ENCODE measurements around the gene SLC26A4. TPM values are rescaled to one million over a fixed set of nuclear protein-coding genes. Genes with fewer than 3 reads are reported as not detected.
A peak's percentile ranks its signal among the peaks of the same experiment; 100 is the strongest.

Gene SLC26A4
- polyA plus RNA-seq, 1 donor, result 3.7 TPM

- no peak for DNase-seq
Measured at GRCh38 chr7:107697321-107698049, 36.9 kb downstream of the SLC26A4 start.

- DNase-seq, result no peak
Measured at GRCh38 chr7:107700570-107700969, 39.9 kb downstream of the SLC26A4 start.

DNA sequence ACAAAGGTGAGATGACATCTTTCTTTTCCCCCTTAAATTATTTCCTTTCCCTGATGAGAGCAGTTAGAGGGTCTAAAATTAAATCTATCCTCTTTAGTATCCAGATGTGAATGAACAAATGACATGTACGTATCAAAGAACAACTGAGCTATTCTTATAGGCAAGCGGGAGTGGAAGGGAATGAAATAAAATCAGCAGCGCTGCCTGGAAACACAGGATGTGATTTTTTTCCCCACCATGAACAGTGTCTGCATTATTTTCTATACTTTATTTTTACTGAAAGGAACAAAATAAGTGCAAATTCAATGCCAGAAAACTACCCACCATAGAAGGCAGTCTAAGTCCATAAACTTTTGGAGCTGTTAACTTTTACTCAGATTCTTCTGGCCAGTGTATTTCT, 40.6 kb downstream of the SLC26A4 start:
- DNase-seq, result no peak

- DNase-seq, result no peak
Measured at GRCh38 chr7:107703219-107703618, 42.6 kb downstream of the SLC26A4 start.

DNA sequence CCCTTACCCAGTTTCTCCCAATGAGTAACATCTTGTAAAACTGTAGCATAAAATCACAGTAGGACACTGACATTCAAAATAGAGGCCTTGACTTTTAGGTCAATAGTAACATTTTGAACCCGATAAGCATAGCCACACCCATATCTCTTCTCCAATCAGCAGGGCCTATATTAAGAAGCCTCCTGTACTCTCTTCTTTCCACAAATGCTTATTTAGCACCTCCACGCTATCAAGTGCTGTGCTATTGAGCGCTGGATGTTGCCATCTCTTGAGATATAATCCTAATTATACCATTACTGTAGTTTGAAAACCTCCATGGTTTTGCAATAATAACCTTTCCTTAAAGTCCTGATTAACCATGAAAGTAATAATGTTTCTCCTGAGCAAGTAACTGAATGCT, 43.2 kb downstream of the SLC26A4 start:
- DNase-seq, result no peak

GRCh38 chr7:107708956-107709355, 48.3 kb downstream of the SLC26A4 start:
- DNase-seq, result no peak

- DNase-seq, result no peak
Measured at GRCh38 chr7:107711301-107711700, 50.7 kb downstream of the SLC26A4 start.

- no peak for DNase-seq
Measured at GRCh38 chr7:107712025-107712424, 51.4 kb downstream of the SLC26A4 start.

- DNase-seq, result no peak
Measured at GRCh38 chr7:107712896-107713295, 52.3 kb downstream of the SLC26A4 start.

- no peak for DNase-seq
Measured at GRCh38 chr7:107715531-107715930, 54.9 kb downstream of the SLC26A4 start.

- no peak for DNase-seq
Measured at GRCh38 chr7:107718456-107719193, 58.0 kb downstream of the SLC26A4 start.

- no peak for DNase-seq
Measured at GRCh38 chr7:107721286-107721685, 60.7 kb downstream of the SLC26A4 start.

DNA sequence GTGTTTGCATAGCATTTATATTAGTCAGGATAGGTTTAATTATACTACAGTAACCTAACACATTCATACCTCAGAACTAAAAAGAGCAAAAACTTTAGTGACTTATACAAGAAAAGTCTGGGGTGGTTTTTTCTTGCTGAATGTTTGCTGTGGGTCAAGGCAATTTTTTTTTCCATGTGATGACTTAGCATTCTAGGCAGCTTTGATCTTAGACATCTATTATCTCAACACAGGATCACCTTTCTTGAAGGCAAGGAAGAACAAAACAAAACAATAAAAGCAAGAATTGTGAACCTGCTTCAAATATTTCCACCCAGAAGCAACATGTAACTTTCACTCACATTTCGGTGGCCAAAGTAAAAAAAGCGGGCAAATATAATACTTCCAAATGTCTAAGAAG, 62.6 kb downstream of the SLC26A4 start:
- no peak for DNase-seq

GRCh38 chr7:107725138-107725740, 64.6 kb downstream of the SLC26A4 start:
- peak; percentile 60 for DNase-seq

- DNase-seq, result no peak
Measured at GRCh38 chr7:107726356-107727130, 65.9 kb downstream of the SLC26A4 start.

GRCh38 chr7:107728276-107728675, 67.6 kb downstream of the SLC26A4 start:
- no peak for DNase-seq

DNA sequence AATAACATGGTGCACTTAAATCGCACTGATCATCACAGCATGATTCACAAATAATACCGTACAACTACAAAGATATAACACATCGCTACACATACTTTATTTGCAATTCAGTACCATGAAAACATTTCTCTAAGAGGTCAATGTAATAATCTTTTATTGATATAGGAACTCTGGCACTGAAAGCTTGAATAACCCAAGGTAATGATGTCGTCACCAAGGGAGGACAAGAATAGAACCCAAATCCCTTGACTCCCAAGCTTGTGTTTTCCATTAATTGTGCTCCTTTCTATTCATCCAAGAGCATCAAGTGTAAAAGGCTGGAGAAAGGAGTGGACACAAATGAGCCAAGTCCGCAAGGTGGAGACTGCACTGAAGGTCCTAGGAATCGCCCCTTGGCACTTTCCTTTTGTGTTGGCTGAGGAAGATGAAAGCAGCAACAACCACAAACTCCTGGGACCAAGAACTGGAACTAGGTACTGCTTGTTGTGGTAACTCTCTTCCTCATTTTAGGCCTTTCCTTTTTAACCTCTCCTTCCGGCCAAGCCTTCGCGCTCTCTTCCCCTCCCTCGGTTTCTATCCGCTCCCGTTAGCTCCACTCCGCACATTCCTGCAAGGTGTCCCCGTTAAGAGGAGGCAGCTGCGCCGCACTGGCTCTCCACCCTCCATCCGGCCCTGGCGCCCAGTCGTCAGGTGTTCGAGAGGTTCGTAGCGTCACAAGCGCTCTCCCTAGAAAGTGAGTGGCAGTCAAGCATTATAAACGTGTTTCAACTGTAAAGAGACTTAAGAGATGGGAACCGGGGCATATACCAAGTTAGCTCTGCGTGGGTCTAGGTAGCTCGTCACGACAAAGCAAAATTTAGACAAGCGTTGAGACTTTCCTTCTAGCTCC, 82.3 kb downstream of the SLC26A4 start:
- DNase-seq, result no peak

DNA sequence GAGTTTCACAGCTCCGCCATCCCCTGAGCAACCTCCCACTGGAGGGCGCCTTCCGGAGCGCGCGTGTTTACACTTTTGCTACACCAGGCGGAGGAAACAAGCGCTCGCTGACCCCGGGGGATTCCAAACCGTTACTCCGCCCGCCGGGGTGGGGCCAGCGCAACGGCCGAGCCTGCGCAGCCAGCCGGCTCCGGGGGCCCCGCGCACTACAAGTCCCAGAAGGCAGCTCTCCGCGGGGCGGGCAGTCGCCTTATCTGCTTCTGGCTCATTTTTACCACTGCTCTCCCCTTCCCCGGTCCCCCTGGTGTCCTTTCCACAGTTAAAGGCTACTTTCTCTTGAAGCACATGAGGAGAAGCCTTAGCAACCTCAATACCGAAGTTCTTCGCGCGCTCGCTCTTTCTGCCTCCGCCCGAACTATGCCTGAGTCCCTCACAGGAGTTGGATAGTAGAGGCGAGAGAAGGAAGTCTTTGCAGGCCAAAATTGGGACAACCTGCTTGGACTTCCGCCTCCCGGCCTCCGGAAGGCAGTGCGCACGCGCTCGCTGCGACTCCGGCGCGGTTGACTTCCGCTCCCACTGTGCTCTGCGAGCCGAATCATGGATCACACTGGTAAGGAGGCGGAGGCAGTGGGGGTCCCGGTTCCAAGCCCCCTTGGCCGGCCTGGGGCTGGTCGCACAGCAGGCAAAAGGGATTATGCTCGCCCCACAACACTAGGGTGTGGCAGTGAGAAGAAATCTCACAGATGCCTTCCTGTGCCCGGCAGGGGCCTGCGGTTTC, 83.1 kb downstream of the SLC26A4 start, which contains the start of gene CBLL1:
Gene CBLL1 (plus strand): TSS at position 576 of the 778 bp plus-strand sequence. CDS start 22 bp downstream, at position 598.
- DNase-seq, result peak; percentile 96

GRCh38 chr7:107744345-107744750, 83.7 kb downstream of the SLC26A4 start:
- no peak for DNase-seq

- no peak for DNase-seq
Measured at GRCh38 chr7:107746006-107746405, 85.4 kb downstream of the SLC26A4 start.

Measured in left kidney (tissue), 2 donors.